Activated naive CD8-positive, alpha-beta T cell treated with anti-CD3 and anti-CD28 coated beads, Interleukin-2, amount 50 U/mL, for 16 hours (primary cell): ENCODE results near the gene FOXP1.

Source experiments
- DNase-seq: peaks from one replicate; pipeline ENCODE4 v3.0.0-alpha.2; 2020; ENCODE audit warnings: low read depth, low spot score

The FOXP1 gene

DNA sequence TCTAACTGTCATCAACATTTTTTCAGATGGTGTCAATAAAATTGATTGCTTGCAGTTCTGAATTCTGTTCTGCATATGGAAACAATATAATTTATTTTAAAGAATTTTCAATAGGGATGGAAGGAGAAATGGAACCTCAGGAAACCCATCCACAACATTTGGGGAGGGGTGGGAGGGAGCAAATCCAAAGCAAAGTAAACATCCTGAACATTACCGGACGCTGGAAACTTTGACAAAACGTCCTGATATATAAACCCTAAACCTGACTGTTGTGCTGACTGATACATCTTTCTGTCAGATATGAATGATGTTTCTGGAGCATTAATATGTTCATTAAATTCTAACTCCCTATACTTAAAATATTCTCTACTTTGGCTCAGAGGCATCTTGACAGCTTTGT, 479.0 kb downstream of the FOXP1 start:
- no peak for DNase-seq

DNA sequence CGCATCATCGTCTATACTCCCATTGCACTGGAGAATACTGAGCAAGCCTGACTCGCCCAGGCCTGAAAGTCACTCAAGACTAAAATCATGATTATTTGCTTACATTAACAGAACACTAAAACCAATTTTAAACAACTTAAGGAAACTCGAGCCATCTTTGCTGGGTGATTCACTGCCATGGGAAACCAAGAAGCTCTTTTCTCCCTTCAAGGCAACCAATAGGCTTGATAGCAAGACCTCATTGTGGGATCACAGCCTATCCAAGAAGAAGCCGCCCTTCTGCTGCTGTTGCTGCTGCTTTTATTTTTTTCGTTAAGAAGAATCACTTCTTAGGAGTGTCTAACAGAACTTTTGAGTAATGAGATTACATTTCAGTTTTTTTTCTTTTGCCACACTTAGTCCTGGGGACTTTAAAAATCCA, 479.4 kb downstream of the FOXP1 start:
- no peak for DNase-seq

DNA sequence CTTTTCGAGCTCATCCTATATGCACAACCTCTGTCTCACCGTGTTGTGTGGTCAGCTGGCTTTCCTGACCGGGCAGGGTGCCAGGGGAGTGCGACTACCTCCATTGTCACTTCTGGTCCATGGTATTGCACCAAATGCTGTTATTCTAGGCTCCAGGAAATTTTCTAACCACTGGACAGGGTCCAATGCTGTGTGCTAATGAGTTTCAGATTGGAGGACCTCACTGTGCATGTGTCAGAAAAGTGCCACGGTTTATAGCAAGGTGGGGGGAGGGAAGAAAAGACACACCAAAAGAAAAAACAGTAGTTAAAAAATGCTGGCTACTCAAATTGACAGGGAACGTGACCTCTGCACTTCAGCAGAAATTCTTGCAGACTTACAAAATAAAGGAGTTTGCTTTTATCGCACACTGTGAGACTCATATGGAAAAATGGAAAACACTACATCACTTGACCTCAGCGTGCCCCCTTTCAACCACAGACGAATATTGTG, 480.1 kb downstream of the FOXP1 start:
- DNase-seq = no peak

- DNase-seq = no peak
Observed at GRCh38 chr3:71102111-71102983, 481.2 kb downstream of the FOXP1 start.

- no peak for DNase-seq
Observed at GRCh38 chr3:71101626-71102025, 481.9 kb downstream of the FOXP1 start.

GRCh38 chr3:71101014-71101413, 482.5 kb downstream of the FOXP1 start:
- DNase-seq = no peak

- no peak for DNase-seq
Observed at GRCh38 chr3:71099997-71100719, 483.4 kb downstream of the FOXP1 start.

DNA sequence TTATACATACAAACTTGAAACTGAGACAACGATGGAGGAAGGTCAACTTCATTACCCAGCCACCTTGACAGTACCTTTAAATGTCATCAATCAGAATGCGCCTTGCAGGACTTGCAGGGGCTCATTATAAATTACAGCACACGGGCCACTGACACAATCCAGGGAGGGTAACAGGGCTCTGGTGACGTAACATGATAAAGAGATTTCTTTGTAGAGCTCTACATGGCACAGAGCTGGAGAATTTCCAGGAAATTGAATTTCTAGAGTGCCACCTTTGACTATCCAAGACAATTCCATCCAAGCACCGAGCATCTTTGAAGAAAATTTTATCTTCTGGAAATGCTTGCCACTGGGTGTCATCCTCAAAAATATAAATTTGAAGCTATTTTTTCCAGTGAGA, 486.0 kb downstream of the FOXP1 start:
- DNase-seq = no peak

DNA sequence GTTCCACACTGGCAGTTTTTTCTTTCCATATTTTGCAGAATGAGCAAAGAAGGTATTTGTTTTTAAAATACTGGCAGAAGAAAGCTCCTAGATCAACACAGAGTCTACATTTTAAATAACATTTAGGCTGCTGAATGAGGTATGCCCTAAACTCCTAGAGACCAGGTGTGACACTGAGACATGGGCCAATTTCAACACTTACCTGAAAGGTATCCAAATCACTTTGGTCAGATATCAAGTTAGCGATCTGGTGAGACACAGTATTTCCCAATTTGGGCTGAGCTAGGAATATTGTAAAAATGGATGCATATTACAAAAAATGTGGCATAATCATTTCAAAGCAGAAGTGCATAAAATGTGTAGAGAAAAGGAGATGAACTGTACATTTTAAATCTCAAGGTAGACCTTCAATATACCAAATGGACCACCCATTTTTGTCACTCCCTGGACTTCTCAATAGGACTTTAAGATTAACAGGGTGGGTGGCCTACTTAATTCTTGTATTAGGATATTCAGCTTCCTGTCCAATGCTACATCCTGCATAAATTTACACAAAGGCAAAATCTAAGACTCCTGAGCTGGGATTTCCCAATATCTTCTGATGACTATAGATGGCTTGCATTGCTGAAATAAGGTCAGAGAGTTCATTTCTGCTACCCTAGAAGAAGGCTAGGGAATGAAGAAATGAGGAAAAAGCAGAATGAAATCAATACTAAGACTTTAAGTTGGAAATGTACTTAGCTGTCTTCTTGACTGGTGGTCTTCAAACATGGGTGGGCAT, 487.8 kb downstream of the FOXP1 start:
- DNase-seq = no peak

GRCh38 chr3:71094658-71095209, 488.8 kb downstream of the FOXP1 start:
- no peak for DNase-seq

GRCh38 chr3:71092665-71093064, 490.9 kb downstream of the FOXP1 start:
- no peak for DNase-seq

- DNase-seq = no peak
Observed at GRCh38 chr3:71090207-71090606, 493.3 kb downstream of the FOXP1 start.

DNA sequence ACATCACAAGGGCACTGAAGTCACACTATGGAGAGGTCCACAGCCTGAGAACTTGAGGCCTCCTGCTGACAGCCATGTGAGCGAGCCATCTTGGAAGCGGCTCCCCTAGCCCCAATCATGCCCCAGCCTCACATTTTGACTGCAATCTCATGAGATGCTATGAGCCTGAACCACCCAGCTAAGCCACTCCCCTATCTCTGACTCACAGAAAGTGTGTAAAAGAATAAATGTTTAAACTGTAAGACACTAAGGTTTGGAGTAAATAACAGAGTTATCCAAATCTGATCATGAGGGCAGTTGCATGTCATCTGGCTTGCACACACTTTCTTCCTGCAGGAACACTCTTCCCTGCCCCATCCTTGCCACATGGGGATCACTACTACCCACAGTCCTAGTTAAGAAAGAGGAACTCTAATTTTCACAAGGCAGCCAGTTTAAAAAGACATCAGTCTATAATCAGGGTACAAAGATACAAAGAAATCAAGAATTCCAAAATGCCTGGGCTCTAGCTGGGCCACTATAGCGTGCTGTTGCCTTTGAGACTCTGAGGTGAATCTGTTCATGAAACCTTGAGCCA, 494.2 kb downstream of the FOXP1 start:
- DNase-seq = no peak

DNA sequence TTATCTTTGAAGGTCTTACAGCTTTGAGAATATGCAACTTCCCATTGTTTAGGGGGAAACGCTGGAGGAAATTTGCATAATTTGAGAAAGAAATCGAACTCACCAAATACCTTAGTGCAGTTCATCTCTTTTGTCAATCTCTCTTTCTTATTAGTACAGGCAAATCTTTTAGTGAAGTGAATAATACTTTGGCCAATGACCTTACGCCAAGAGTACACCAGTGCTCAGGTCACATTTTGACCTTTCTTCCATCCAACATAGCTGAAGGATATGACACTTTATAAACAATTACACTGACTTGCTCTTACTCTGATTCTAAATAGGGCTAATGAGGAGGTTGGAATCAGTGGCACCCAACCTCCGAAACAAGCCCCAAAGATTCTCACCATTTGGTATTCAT, 494.8 kb downstream of the FOXP1 start:
- DNase-seq = no peak

- no peak for DNase-seq
Observed at GRCh38 chr3:71088019-71088708, 495.4 kb downstream of the FOXP1 start.

DNA sequence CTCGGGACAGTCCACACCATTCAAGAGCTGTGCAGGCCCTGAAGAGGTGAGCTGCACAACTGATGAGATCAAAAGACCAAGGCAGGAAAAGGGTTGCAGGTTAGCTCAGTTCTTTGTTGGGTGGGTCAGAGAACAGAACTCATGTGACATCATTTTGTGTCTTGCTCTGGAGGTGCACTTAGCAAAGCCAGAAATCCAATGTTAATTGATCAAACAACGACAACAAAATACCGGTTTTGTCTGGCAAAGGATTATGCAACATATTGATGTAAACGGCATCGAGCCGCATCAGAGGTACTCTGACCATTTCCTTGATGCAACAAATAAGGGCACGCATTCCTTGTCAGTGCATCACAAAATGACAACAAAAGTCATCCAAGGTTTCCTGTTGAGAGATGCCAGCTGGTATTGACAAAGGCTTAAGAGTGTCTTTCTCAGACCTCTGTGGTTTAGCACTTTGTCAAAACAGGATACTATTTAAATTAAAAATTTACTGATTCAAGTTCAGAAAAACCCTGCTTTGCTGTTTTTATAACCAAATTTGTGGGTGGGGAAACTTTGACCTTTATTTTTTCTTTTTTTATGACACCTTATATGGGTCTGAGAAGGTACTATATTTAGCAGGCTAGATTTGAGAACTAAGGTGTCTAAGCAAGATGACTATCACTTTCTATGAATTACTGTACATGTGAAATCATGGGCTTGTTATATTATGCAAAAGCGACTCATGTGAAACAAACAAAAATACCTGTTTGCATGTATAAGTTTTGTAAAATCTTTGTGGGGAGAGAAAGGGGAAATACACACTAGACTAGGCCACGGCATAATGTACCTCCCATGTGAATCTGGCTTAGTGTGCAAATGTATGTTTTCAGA, 496.1 kb downstream of the FOXP1 start:
- no peak for DNase-seq

DNA sequence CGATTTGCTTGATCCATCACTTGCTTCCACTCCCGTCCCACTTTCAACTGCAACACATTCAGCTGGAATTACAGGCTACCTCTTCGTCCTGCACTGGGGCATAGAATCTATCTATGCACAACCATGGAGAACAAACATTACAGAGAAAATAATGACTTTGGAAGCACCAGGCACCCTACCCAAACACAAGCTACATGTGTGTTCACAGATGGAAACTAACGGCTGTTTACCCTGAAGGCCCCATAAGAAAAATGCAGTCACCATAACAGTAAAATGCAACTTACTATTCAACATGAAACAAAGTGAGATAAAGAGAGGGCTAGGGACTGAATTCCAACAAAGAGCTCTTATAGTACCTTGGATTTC, 496.8 kb downstream of the FOXP1 start:
- DNase-seq = no peak

DNA sequence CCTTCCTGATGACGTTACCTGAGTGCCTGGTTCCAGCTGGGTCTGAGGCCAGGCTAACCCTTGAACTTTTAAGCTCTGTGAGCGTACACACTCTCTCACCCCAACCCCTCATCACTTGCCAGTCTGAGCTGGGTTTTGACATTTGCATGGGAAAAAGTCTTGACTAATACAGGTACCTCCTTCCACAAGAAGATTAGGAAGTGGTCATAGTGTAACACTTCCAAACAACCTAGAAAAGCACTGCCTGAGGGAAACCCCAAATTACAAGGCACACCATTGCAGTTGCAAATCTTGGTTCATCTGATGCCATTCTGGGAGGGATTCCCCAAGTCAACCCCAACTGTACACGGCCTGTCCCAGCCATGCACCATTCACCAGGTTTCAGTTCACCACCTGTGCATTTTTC, 499.8 kb downstream of the FOXP1 start:
- DNase-seq = no peak

- DNase-seq = no peak
Observed at GRCh38 chr3:71082833-71083232, 500.7 kb downstream of the FOXP1 start.
